HG03039 (cell line): Measurements from ENCODE around the gene TMCO4.
"Not testable (repeated sequence)": the region's sequence is repeated elsewhere in the genome, so short reads cannot be mapped to it uniquely, and the experiment has no call there.

Experiments used
- ATAC-seq: cut with Tn5 transposase; IDR thresholded peaks from one replicate; pipeline ENCODE4 v1.9.1; 2021; ENCODE audit warnings: mild to moderate bottlenecking, moderate library complexity; ENCODE audit not compliant: unreplicated experiment

The TMCO4 gene

DNA sequence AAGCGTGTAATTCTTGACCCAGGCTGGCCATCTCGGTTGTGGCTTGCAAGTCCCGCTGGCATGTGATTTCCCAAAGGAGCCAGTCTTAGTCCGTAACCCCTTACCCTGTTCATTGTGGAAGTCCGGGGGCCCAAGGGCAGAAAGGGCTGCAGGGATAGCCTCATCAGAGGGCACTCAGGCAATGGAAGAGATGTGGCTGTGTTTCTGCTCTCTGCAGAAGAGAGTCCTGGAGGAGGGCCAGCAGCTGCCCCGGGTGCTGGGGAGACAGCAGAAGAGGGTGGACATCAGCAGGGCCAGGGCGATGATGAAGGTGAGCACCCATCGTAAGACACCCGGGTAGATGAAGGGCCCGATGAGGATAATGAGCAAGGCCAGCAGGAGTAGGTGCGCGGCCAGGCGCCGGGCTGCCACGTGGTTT is 14.5 kb upstream of the TMCO4 start:
- ATAC-seq, result no peak

DNA sequence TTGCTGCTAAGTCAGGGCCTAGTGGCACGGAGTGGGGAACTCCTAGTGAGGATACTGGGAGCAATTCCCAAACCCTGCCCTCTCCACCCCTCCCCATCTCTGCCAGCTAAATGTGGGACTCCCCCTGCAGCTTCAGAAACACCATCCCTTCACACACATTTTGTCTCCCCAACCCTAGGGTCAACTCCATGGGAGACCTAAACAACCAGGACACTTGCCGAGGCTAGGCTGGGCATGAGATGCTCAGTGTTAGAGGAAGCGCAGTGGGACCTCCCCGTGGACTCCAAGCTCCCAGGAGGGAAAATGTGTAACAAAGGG is 13.9 kb upstream of the TMCO4 start:
- ATAC-seq, result no peak

DNA sequence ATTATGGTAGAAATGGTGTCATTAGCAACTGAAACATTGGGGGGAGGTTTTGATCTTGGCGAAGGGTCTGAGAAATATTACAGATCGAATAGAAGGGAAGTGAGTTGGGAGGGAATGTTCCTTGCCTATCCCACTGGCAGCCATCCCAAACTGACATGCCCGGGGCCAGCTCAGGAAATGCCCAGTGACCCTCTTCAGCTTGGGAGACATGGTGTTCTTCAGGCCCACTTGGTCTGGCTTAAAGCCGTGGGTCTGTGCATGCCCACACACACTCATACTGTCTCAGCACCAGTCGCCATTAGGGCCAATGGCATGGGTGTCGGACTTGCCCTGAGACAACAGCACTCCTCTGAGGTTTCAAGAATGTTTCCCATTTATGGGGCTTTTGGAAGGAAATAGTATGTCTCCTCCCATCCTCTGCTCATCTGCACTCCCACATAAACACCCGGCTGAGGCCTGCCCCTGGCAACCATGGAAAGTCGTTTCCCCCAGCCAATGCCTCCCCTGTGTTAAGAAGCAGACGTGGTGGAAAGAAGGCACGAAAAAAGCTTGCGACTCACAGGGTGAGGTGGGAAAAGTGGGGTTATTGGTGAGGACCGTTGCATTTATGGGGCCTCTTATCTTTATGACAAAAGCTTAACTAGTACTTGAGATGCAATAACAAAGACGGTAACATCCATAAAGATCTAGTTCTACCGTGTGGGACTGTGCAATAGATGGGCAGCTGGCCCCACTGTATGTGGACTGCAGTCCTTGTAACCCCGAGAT is 13.3 kb upstream of the TMCO4 start:
- ATAC-seq, result no peak

DNA sequence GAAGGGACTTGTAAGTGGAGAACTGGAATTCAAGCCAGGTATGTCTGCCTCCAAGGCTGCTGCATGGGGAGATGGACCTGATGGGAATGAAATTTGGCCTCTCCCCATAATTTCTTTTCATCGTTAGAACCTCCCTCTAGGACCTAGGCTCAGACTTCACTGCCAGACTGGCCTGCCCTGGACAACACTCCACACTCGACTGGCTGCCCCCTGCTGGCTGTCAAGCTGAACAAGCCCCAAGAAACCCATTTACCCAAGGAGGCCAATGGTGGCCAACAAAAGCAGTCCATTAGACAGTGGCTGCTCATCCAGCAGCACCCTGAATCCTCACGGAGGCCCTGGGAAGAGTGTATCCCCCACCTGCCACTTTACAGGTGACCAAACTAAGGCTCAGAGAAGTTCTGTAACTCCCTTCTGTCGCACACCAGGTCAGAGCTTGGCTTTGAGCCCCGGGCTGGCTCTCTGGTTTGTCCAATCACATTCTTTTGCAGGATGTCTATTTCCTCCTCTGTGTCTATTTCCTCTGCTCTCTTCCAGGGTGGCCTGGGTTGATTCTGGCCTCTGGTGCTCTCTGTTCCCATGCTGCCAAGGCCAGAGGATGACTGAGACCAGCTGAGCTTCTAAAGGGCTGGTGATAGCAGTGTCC is 11.6 kb upstream of the TMCO4 start:
- no peak for ATAC-seq

DNA sequence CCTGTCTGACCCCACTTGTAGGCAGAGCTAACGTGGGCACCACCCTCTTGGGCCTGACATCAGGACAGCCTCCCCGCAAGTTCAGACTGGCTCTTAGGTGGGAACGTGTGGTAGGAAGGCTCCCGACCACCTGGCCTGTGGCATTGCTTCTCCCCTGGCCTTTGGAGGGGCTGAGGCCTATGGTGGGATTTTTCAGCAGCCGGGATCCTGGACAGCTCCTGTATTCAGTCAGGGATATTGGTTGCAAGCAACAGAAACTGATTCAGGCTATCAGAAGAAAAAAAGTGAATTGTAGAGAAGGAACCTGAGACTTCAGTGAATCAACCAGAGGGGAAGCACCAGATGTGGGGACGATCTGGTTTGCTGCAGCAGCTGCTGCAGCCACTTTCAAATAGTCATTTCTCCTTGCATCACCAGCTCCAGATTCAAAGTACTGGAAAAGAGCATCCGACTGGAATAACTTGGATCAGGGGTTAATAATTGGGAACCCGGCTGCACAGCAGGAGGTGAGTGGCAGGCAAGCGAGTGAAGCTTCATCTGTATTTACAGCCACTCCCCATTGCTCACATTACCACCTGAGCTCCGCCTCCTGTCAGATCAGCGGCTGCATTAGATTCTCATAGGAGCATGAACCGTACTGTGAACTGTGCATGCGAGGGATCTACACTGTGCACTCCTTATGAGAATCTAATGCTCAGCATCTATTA is 9.5 kb upstream of the TMCO4 start:
- no peak for ATAC-seq

DNA sequence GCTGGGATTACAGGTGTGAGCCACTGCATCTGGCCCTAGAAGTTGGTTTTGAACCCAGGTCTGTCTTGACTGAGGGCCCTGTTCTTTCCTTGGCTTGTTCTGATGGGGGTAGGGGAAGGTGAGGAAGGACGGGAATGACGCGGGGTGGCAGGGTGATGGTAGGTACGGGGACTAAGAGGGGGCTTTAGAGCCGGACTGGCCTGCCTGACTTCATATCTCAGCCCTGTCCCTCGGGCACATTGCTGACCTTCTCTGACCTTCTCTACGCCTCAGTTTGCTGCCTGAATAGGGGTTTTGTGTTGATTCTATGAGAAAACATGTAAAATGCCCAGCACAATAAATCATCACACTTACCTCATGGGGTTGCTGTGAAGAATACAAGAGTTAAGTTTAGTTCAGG is 8.6 kb upstream of the TMCO4 start:
- no peak for ATAC-seq

DNA sequence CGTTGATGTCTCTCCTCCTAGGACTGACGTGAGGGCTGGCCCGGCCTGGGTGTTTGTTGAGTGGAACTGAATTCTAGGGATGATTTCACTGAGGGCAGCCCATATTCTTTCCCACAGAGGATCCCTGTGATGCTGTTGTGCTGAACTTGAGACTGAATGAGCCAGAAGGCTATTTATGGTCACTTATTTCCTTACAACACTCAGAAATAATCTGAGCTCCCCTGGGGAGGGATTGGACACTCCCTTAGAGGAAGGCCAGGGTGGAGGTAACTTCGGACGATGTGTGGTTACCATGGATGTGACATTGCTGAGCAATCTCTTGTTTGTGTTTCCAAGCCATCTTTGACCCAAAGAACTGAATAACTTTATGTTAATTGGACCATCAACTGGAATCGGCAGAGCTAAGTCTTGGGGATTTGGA is 5.1 kb upstream of the TMCO4 start:
- no peak for ATAC-seq

DNA sequence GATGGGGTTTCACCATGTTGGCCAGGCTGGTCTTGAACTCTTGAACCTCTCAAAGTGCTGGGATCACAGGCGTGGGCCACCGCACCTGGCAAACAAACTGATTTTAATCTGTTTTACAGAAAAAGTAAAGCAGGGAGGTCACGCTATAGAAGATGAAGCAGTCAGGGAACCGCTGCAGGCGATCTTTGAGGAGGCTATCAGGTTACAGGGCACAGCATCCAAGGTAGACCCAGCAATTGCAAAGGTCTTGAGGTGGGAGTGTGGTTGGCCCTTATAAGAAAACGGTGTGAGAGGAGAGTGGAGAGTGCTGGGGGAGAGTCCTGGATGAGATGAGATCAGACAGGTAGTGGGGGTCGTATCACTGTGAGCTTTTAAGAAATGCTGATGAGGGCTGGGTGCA is 2.6 kb upstream of the TMCO4 start:
- ATAC-seq, result no peak

DNA sequence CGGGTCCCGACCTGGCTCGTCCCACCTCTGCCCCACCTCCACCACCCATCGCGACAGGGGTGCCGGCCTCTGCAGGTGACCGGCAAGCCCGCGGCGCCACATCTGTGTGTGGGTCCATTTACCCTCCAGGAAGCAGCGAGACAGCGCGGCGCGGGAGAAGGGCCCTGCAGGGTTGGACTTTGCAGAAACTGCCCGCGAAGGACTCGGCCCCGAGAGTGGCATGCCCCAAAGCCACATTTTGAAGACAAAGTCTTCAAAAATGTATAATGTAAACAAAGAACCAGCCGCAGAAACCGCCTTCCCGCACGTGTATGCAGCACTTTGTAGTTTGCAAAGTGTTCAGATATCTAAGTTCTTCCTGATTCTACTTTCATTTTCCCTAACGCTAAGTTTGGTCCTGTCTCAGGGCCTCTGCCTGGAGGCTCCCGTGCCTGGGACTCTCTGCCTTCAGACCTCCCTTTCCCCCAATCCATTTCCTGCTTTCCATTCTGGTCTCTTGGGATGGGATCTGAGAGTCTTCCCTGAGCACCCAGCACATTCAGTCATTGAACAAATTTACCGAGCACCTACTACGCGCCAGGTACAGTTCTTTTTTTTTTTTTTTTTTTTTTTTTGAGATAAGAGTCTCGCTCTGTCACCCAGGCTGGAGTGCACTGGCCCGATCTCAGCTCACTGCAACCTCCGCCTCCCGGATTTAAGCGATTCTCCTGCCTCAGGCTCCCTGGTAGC is 524 bp upstream of the TMCO4 start:
- ATAC-seq, result no peak

DNA sequence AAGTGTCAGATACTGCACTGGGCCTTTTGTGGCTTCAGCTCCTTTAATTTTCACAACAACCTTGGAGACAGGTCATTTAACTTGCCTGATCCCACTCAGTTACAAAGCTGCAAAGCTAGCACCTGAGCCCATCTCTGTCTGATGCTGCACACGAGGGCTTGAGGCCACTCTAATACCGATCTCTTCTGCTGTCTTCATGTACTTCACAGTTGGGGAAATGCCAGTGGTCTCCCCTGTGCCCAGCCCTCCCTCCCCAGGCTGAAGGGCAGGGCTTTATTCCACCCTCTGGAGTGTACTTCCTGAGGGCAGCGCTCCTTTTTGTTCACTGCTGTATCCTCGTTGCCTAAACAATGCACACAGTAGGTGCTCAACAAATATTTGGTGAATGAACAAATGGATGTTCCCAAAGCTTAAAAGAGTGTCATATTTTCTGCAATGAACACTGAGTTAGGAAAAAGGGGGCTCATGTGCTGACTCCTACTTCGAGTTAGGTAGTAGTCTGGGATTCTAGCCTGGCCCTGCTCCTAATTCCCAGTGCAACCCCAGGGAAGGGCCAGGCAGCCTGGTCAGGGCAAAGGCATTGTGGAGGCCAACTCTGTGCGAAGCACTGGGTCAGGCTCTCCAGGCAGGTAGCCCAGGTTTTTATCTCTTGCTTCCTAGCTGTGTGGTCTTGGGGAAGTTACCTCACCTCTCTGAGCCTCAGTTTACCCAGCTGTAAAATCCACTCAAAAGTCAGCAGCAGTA is 1.1 kb downstream of the TMCO4 start:
- no peak for ATAC-seq

DNA sequence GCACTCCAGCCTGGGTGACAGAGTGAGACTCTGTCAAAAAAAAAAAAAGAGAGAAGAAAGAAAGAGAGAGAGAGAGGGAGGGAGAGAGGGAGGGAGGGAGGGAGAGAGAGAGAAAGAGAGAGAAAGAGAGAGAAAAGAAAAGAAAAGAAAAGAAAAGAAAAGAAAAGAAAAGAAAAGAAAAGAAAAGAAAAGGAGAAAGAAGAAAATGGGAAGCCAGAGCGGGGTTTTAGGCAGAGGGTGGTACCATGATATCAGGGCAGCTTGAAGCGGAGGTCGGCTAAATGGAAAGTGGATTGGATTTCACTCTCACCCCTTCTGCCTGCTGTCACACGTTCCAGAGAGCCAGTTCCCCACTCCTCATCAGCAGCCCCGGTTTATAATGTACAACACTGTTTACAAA is 1.9 kb downstream of the TMCO4 start:
- no peak for ATAC-seq

DNA sequence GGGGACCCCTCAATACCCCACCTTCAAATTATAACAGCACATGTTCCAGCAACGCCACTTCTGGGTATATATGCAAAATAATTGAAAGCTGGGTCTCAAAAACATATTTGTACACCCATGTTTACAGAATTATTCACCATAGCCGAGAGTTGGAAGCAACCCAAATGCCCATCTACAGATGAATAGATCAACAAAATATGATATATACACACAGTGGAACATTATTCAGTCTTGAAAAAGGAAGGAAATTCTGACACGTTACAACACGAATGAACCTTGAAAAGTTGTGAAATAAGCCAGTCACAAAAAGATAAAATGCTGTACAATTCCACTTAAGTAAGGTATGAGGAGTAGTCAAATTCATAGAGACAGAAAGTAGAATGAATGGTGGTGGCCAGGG is 5.1 kb downstream of the TMCO4 start:
- no peak for ATAC-seq

DNA sequence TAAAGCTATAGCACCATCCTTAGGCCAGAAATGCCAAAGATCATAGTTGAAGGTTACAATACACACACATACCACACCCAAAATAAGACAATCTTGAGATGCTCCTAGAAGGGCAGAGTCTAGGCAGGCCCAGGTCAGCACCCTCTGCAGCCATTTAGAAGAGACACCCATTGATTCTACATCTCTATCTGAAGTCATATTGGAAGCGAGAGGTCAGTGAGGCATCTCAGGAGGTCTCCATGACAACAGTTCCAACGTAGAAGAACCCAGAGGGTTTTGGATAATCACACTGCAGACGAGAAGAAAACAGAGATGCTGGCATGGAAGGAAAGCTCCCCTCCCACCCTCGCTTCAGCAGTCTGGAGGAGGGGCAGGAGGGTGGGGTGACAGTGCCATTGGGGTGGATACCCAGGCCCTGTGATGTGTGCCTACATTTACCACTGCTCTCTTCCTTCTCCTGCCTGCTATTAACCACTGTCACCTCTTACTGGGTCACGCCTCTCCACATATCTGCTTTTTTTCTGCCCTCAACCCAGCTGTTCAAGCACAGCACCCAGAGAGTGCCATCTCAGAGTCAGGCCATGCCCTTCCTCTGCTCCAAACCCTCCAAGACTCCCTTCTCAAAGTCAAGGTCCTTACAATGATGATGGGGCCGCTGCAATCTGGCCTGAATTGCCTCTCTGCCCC is 6.2 kb downstream of the TMCO4 start:
- ATAC-seq, result no peak

DNA sequence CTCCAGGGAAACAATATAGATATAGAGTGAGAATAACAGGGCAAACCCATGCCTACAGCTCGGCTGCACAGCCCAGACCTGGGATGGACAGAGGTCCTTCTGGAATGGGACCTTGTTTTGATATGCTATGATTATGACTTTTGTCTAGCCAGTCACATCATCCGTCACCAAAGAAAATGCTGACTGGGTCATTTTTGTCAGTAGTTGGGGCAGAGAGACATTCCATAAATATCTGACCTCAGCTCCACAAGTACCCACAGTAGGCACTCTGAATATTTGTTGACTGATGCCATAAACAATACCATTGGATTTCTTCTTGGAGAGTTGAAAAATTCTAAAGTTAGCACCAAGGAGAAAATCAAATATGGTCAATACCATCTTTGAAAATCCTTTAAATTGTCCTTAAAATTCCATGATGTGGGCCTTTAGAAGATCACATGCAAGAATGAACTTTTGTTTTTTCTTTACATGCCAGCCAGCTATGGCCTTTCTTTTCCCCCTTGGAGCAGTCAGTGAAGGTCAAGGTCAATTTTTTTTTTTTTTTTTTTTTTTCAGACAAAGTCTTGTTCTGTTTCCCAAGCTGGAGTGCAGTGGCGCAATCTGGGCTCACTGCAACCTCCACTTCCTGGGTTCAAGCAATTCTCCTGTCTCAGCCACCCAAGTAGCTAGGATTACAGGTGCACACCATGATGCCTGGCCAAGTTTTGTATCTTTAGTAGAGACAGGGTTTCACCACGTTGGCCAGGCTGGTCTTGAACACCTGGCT is 7.3 kb downstream of the TMCO4 start:
- no peak for ATAC-seq

DNA sequence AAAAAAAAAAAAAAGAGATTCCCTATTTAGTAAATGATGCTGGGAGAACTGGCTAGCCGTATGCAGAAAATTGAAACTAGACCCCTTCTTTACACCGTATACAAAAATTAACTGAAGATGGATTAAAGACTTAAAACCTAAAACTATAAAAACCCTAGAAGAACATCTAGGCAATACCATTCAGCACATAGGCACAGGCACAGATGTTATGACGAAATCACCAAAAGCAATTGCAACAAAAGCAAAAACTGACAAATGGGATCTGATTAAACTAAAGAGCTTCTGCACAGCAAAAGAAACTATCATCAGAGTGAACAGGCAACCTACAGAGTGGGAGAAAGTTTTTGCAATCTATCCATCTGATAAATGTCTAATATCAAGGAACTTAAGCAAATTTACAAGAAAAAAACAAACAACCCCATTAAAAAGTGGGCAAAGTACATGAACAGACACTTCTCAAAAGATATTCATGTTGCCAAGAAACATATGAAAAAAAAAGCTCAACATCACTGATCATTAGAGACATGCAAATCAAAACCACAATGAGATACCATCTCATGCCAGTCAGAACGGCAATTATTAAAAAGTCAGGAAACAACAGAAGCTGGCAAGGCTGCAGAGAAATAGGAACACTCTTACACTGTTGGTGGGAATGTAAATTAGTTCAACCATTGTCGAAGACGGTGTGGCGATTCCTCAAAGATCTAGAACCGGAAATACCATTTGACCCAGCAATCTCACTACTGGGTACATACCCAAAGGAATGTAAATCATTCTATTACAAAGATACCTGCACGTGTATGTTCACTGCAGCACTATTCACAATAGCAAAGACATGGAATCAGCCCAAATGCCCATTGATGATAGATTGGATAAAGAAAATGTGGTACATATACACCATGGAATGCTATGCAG is 9.4 kb downstream of the TMCO4 start:
- ATAC-seq, result not testable (repeated sequence)

DNA sequence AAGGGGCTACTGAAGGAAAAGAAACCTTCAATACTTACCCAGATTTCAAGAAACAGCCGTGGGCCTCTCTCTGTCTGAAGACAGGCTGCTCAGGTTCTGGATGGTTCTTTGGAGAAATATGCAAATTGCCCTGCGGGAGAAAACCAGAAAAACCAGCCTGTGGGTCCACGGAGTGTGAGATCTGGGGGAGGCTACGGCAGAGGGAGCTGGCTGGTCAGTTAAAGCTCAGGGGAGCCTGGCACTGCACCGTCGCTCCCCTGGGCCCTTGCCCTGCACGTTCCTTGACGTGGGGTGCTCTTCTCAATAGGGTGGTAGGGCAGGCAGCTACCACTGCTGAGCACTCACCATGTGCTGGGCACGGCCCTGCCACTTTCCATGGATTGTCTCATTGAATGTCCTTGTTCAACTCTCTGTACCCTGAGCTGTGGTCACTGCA is 12.7 kb downstream of the TMCO4 start:
- no peak for ATAC-seq

DNA sequence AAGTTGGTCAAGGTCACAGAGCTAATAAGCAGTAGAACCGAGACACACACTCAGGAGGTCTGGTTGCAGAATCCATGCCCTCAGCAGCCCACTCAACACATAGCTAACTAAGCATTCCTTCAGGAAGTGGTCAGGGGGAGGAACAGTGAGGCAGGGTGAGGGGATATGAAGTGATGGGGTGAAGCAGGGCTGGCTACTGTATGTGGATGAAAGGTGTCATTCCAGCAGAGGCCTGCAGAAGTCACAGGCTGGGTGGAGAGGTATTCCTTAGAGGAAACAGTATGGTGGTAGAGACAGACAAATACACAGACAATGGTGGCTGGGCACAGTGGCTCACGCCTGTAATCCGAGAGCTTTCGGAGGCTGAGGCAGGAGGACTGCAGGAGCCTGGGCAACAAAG is 14.1 kb downstream of the TMCO4 start:
- no peak for ATAC-seq

DNA sequence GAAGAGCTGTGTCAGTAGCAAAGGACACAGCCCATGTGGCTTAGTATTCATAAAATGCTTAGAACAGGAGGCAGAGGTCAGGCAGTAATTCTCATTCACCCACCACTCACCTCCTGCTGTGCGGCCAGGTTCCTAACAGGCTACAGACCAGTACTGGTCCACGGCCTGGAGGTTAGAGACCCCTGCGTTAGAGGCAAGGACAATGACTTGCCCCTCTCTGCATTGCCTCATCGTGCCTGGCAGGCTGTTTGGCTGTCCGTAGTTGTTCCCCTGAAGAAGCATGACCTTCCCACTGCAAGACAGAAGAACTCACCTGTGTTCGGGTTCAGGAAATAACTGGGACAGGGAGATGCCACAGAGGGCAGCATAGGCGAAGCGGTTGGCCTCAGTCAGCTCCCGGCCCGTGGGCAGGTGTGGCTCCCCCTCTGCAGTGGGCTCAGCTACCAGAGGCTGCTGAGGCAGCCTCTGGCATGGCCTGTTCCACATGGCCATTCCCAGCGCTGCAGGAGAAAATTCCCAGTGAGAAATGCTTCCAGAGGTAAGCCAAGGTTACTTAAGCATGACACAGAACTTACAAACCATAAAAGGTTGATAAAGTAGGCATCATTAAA is 19.3 kb downstream of the TMCO4 start:
- ATAC-seq, result no peak
